HG02981 (cell line): ENCODE measurements around the gene HSD3B1.
"Not testable (repeated sequence)": the region's sequence is repeated elsewhere in the genome, so short reads cannot be mapped to it uniquely, and the experiment has no call there.

ENCODE experiments used
- ATAC-seq: cut with Tn5 transposase; IDR thresholded peaks from one replicate; pipeline ENCODE4 v1.9.1; 2021; ENCODE audit warnings: mild to moderate bottlenecking, moderate library complexity; ENCODE audit not compliant: unreplicated experiment

Gene HSD3B1

DNA sequence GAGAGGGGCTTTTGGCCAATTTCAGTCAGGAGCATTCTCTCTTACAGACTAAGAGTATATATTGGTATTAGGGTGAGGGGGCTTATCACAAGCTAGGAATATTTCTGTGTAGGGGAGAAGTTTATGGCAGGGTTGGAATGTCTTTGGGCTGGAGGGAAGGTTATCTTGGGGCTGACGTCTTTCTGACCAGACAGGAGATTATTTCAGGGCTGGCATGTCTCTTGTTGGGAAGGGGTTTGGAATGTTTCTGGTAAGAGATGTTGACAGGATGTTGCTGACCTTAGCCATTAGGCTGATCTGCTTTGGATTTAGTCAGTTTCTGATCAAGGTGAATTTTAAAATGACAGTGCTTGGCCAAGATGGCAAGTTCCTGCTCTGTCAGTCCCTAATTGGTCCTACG is 17.8 kb upstream of the HSD3B1 start:
- ATAC-seq, result no peak

DNA sequence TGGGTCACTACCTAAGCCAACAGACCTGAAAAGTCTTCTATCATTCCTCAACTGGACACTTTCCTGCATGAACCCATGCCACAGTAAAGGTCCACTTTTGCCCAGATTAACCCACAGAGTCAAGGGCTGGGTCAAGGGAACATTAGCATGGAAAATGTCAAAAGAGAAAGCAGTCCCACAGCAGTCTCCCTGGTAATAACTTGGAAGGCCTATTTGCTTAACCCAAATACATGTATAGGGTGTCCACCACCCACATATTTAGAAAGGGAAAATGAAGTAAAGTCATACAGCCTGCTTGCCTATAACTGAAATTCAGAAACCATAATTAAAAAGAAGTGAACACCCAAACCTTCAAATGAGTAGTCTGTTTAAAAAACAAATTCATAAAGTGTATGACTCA is 16.1 kb upstream of the HSD3B1 start:
- no peak for ATAC-seq

DNA sequence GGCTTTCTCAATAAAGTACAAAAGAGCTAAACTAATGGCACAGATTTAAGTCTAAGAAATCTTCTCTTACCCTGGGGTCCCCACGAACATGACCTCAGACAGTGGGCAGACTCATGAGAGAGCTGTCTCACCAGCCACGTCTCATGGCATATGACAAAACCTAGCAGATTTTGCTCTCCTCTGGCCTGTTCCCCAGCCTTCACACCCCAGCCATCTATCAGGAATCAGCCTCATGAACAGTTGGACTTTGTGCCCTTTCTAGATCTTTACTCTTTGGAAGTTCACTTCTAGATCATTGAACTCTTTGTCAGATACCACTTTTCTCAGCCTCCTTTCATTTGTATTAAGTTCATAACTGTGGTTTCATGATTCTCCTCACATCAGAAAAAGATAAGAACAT is 14.2 kb upstream of the HSD3B1 start:
- ATAC-seq, result no peak

DNA sequence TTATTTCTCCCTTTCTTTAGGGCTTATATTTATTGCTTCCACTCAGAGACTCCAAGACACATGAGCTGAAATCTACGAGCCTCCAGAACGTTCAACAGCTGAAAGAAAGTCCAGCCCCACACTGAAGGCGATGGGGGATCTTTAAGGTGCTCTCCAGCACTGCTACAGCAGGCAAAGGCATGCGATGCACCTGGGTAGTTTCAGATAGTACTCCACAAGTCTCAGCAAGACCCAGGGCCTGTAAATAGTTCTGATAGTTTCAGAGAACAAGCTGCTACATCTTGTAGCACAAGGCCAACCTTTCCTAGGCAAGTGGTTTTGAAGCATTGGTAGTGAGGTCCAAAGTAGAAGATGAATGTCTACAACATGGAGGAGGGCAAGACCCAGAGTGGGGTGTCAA is 2.2 kb upstream of the HSD3B1 start:
- no peak for ATAC-seq

DNA sequence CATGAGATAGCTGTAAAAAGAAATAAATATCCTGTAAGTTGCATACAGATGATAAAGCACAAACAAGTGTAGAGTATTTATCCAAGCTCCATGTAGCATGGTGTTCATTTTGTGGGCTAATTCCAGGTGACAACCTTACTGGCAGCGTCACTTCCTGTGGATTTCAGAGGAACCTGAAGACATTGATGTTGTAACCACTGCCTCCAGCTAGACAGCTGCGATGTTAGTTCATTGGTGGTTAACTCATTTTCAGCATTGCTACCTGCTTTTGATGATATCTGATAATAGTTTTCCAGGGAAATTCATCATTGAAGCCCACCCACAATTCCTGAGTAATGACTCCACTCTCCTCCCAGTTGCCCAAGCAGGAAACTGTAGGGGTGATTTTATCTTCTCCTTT is 3.0 kb downstream of the HSD3B1 start:
- ATAC-seq, result no peak

- no peak for ATAC-seq
Measured at GRCh38 chr1:119515221-119515620, 8.2 kb downstream of the HSD3B1 start.

GRCh38 chr1:119516247-119516646 is 9.2 kb downstream of the HSD3B1 start:
- no peak for ATAC-seq

DNA sequence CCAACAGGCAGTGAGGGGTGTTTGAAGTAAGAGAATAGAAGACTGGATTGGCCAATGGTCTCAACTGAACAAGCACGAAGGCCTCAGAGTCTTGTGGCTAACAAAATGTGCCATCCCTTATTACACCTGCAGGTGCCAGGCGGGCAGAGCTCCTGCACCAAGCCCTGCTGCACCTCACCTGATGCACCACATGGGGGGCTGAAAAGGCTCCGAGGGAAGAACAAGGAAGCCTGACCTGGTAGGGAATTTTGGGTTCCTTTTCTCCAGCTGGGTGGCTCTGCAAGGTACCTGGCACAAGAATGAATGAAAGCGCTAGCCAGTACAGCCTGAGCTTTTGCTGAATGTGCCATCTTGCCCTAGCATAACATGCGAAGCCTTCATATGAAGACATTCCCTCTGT is 9.7 kb downstream of the HSD3B1 start:
- ATAC-seq, result no peak

- ATAC-seq, result not testable (repeated sequence)
Measured at GRCh38 chr1:119517667-119518066, 10.7 kb downstream of the HSD3B1 start.

GRCh38 chr1:119531606-119532323 is 24.8 kb downstream of the HSD3B1 start:
- ATAC-seq, result no peak

GRCh38 chr1:119532324-119532910 is 25.4 kb downstream of the HSD3B1 start:
- ATAC-seq, result no peak

DNA sequence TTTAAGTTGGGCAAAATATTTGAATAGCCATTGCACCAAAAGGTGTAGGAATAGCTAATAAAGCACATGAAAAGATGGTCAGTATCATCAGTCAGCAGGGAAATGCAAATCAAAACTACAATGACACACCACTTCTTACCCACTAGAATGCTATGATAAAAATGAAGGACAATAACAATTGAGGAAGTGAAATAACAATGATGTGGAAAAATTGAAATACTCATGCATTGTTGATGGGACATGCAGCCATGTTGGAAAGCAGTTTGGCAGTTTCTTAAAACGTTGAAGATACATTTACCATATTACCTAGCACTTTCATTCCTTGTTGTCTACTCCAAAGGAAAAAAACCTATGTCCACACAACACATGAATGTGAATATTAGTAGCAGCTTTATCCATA is 28.4 kb downstream of the HSD3B1 start:
- ATAC-seq, result no peak

- no peak for ATAC-seq
Measured at GRCh38 chr1:119537966-119538365, 31.0 kb downstream of the HSD3B1 start.

DNA sequence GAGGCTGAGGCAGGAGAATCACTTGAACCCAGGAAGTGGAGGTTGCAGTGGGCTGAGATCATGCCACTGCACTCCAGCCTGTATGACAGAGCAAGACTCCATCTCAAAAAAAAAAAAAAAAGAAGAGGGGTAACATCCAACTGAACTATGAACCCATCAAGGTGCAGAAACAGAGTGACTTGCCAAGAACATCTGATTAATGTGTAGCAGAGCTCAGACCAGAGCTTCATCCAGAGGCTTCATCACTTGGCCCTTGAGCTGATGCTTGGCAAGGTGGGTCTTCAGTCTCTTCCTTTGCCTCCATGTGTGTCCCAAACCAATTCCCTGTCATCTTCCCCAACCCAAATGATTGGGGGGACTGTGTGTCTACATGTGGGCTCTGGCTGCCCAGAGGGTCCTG is 32.6 kb downstream of the HSD3B1 start:
- ATAC-seq, result no peak

GRCh38 chr1:119541389-119541788 is 34.4 kb downstream of the HSD3B1 start:
- ATAC-seq, result no peak

DNA sequence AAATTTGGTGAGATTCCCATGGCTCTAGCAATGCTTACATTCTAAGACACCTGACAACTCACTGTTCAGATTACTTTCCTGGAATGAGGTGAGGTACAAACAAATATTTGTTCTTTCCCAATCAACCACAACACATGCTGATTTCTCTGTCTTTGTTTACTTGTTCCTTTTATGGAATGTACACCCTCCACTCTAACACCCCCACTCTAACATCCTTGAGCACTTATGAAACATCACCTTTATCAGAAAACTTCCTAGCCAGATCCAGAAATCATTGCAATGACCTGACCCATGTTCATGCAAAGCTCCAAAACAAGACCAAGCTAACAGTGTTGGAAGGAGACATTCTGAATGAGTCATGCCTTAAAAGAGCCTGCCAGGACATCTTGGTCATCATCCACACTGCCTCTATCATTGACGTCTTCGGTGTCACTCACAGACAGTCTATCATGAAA is 35.5 kb downstream of the HSD3B1 start:
- ATAC-seq, result no peak

- ATAC-seq, result no peak
Measured at GRCh38 chr1:119544165-119544762, 37.3 kb downstream of the HSD3B1 start.

GRCh38 chr1:119546641-119547040 is 39.6 kb downstream of the HSD3B1 start:
- no peak for ATAC-seq

- no peak for ATAC-seq
Measured at GRCh38 chr1:119547306-119547705, 40.3 kb downstream of the HSD3B1 start.

DNA sequence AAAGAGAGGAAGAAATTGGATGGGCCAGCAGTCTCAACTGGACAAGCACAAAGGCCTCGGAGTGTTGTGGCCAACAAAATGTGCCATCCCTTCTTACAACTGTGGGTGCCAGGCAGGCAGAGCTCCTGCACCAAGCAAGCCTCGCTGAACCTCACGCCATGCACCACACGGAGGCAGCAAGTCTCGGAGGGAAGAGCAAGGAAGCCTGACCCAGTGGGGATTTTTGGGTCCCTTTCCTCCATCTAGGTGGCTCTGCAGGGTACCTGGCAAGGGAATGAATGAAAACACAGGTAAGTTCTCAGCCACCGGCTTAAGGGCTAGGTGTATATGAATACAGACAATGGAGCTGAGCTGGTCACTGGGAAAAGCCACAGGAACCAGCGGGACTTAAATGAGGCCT is 40.8 kb downstream of the HSD3B1 start:
- no peak for ATAC-seq

DNA sequence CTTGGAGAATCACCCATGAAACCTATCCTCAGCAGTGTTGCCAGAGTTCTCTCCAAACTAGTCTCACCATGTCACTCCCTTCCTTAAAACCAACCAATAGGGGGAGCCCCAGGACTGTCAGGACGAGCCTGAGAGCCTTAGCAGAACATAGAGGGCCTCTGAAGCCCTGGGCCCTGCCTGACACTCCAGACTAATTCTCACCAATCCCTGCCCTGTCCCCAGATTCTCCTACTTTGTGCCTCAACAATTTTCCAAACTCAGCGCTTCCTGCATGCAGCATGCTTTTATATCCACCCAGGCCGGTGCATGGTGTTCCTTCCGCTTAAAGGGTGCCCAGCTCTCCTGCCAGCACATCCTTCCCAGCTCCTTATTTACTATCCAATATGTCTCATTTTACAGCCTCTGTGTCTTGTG is 42.7 kb downstream of the HSD3B1 start:
- ATAC-seq, result no peak

GRCh38 chr1:119550381-119550780 is 43.4 kb downstream of the HSD3B1 start:
- no peak for ATAC-seq
